Astrocyte of the cerebellum (primary cell): ENCODE results near the gene ACSL1.

Source experiments
- DNase-seq: peaks from one replicate; pipeline ENCODE4 v3.0.0-alpha.2; 2011; ENCODE audit warnings: low read depth
- H3K4me3 ChIP-seq: 2 replicates; pipeline ENCODE4 v1.5.1; 2011; ENCODE audit warnings: mild to moderate bottlenecking, low read depth, low read length, moderate library complexity
- CTCF ChIP-seq: IDR thresholded peaks from 2 replicates; pipeline ENCODE4 v1.5.1; 2012; ENCODE audit warnings: low read length, low read depth, moderate library complexity, mild to moderate bottlenecking; ENCODE audit errors: missing control alignments
- in situ Hi-C: cut with HindIII; loops from 2 replicates; pipeline ENCODE4 v1.10.0; 2017; ENCODE audit warnings: low sequenced_read_pairs

ACSL1 gene

GRCh38 chr4:184804621-184805020 lies 21.1 kb downstream of the ACSL1 start:
- no peak for TF ChIP-seq CTCF
- no peak for DNase-seq
- in situ Hi-C loops, result loop anchor here (5.0 kb wide), 1 partner anchor 57 kb away; no protein-coding TSS in a partner anchor
- no peak overlapping the region for H3K4me3 ChIP-seq

- H3K4me3 ChIP-seq, result no peak overlapping the region
- DNase-seq, result no peak
- no peak for TF ChIP-seq CTCF
- in situ Hi-C loops, result no loop called here
Measured at GRCh38 chr4:184803874-184804273, 21.9 kb downstream of the ACSL1 start.

GRCh38 chr4:184803133-184803532 lies 22.6 kb downstream of the ACSL1 start:
- no peak for DNase-seq
- no peak overlapping the region for H3K4me3 ChIP-seq
- no peak for TF ChIP-seq CTCF
- in situ Hi-C loops, result no loop called here

- H3K4me3 ChIP-seq, result no peak overlapping the region
- in situ Hi-C loops, result no loop called here
- DNase-seq, result no peak
- no peak for TF ChIP-seq CTCF
Measured at GRCh38 chr4:184802697-184803015, 23.1 kb downstream of the ACSL1 start.

GRCh38 chr4:184801781-184802696 lies 23.7 kb downstream of the ACSL1 start:
- in situ Hi-C loops, result no loop called here
- no peak overlapping the region for H3K4me3 ChIP-seq
- no peak for DNase-seq
- TF ChIP-seq CTCF, result no peak

- no peak for TF ChIP-seq CTCF
- in situ Hi-C loops, result no loop called here
- no peak for DNase-seq
- H3K4me3 ChIP-seq, result no peak overlapping the region
Measured at GRCh38 chr4:184798504-184798903, 27.3 kb downstream of the ACSL1 start.
